Measurements from ENCODE around the gene PLXND1.

Gene PLXND1

GRCh38 chr3:129561619-129562248 is 44.7 kb downstream of the PLXND1 start:
- no peak for DNase-seq

- no peak for DNase-seq
Measured at GRCh38 chr3:129560911-129561594, 45.4 kb downstream of the PLXND1 start.

GRCh38 chr3:129560269-129560787 is 46.1 kb downstream of the PLXND1 start:
- DNase-seq, result no peak

- DNase-seq, result no peak
Measured at GRCh38 chr3:129559565-129560079, 46.9 kb downstream of the PLXND1 start.

- DNase-seq, result no peak
Measured at GRCh38 chr3:129558772-129559564, 47.5 kb downstream of the PLXND1 start.

- DNase-seq, result no peak
Measured at GRCh38 chr3:129558081-129558771, 48.2 kb downstream of the PLXND1 start.

GRCh38 chr3:129557548-129557894 is 49.0 kb downstream of the PLXND1 start:
- no peak for DNase-seq

GRCh38 chr3:129556890-129557547 is 49.5 kb downstream of the PLXND1 start:
- DNase-seq, result no peak

GRCh38 chr3:129556358-129556695 is 50.1 kb downstream of the PLXND1 start:
- DNase-seq, result no peak

GRCh38 chr3:129555616-129556357 is 50.7 kb downstream of the PLXND1 start:
- no peak for DNase-seq

- no peak for DNase-seq
Measured at GRCh38 chr3:129555153-129555550, 51.3 kb downstream of the PLXND1 start.

- no peak for DNase-seq
Measured at GRCh38 chr3:129554356-129555152, 51.9 kb downstream of the PLXND1 start.

- peak; percentile 28 for DNase-seq
Measured at GRCh38 chr3:129553719-129554118, 52.8 kb downstream of the PLXND1 start.

GRCh38 chr3:129553171-129553570 is 53.3 kb downstream of the PLXND1 start:
- DNase-seq, result no peak

- DNase-seq, result no peak
Measured at GRCh38 chr3:129552287-129553050, 54.0 kb downstream of the PLXND1 start.

- no peak for DNase-seq
Measured at GRCh38 chr3:129549805-129550204, 56.7 kb downstream of the PLXND1 start.

- DNase-seq, result no peak
Measured at GRCh38 chr3:129549006-129549800, 57.3 kb downstream of the PLXND1 start.

GRCh38 chr3:129548104-129548965 is 58.1 kb downstream of the PLXND1 start:
- DNase-seq, result no peak
